ENCODE results near the gene NTHL1. TPM values are rescaled to one million over a fixed set of nuclear protein-coding genes. Genes with fewer than 3 reads are reported as not detected.
A peak's percentile ranks its signal among the peaks of the same experiment; 100 is the strongest.

The NTHL1 gene
- total and polyA plus RNA-seq, 2 of the 13 experiments (the other 11 are each of a cell fraction or from before 2014, with no cell fraction given): 47.5 to 64.9 TPM

DNA sequence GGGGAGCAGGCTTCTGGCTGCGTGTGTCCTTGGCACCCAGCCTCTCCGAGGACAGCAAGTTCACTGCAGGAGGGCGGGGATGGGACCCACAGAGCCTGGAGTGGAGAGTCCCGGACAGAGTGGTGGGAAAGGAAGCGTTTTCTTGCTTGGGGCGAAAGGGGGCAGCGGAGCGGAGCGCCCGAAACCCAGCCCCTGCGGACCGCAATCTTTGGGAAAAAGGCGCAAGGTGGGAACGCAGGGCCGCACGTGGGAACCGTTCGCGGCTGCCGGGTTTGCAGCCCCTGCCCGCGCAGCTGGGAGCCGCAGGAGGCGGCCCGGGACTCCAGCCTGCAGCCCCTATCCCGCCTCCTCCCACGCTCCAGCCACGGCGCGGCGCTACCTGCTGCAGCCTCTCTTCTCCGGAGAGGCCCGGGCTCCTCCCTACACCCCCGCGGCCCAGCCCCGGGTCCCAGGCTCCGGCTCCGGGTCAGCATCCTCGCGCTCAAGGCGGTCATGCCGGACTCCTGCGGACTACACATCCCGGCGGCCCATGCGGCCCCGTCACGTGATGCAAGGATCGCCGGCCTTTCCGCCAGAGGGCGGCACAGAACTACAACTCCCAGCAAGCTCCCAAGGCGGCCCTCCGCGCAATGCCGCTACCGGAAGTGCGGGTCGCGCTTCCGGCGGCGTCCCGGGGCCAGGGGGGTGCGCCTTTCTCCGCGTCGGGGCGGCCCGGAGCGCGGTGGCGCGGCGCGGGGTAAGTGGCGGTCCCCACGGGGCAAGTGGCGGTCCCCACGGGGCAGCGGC lies at the start of gene NTHL1, which contains the start of gene TSC2 (continued):
- no peak for TF ChIP-seq ARNT (IDR thresholded peaks at IDR 0.05)
- TF ChIP-seq, protein P1, sequence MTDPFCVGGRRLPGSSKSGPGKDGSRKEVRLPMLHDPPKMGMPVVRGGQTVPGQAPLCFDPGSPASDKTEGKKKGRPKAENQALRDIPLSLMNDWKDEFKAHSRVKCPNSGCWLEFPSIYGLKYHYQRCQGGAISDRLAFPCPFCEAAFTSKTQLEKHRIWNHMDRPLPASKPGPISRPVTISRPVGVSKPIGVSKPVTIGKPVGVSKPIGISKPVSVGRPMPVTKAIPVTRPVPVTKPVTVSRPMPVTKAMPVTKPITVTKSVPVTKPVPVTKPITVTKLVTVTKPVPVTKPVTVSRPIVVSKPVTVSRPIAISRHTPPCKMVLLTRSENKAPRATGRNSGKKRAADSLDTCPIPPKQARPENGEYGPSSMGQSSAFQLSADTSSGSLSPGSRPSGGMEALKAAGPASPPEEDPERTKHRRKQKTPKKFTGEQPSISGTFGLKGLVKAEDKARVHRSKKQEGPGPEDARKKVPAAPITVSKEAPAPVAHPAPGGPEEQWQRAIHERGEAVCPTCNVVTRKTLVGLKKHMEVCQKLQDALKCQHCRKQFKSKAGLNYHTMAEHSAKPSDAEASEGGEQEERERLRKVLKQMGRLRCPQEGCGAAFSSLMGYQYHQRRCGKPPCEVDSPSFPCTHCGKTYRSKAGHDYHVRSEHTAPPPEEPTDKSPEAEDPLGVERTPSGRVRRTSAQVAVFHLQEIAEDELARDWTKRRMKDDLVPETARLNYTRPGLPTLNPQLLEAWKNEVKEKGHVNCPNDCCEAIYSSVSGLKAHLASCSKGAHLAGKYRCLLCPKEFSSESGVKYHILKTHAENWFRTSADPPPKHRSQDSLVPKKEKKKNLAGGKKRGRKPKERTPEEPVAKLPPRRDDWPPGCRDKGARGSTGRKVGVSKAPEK (CRISPR knock-in tag; IDR thresholded peaks at IDR 0.05; ENCODE audit: borderline replicate concordance): no peak
- TF ChIP-seq PCBP2 (optimal IDR thresholded peaks at IDR 0.05; ENCODE audit: low read depth, low read length, poor library complexity, severe bottlenecking): no peak
- TF ChIP-seq ERF (CRISPR knock-in tag; IDR thresholded peaks at IDR 0.05): peak; percentile 83
- no peak for TF ChIP-seq NFRKB (IDR thresholded peaks at IDR 0.05)
- TF ChIP-seq, protein P2, sequence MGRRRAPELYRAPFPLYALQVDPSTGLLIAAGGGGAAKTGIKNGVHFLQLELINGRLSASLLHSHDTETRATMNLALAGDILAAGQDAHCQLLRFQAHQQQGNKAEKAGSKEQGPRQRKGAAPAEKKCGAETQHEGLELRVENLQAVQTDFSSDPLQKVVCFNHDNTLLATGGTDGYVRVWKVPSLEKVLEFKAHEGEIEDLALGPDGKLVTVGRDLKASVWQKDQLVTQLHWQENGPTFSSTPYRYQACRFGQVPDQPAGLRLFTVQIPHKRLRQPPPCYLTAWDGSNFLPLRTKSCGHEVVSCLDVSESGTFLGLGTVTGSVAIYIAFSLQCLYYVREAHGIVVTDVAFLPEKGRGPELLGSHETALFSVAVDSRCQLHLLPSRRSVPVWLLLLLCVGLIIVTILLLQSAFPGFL (CRISPR knock-in tag; IDR thresholded peaks at IDR 0.05): no peak
- TF ChIP-seq ZMYM3 (CRISPR knock-in tag; IDR thresholded peaks at IDR 0.05): no peak; the same call in 1 of the 2 replicates
- TF ChIP-seq REXO4 (CRISPR knock-in tag; IDR thresholded peaks at IDR 0.05; ENCODE audit: borderline replicate concordance): no peak
- TF ChIP-seq RAD51 (IDR thresholded peaks at IDR 0.05; ENCODE audit: borderline replicate concordance): peak; percentile 96
- peak; percentile 53 for TF ChIP-seq ARNT2 (CRISPR knock-in tag; IDR thresholded peaks at IDR 0.05; ENCODE audit: low read depth)
- TF ChIP-seq, protein P3, sequence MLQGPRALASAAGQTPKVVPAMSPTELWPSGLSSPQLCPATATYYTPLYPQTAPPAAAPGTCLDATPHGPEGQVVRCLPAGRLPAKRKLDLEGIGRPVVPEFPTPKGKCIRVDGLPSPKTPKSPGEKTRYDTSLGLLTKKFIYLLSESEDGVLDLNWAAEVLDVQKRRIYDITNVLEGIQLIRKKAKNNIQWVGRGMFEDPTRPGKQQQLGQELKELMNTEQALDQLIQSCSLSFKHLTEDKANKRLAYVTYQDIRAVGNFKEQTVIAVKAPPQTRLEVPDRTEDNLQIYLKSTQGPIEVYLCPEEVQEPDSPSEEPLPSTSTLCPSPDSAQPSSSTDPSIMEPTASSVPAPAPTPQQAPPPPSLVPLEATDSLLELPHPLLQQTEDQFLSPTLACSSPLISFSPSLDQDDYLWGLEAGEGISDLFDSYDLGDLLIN (CRISPR knock-in tag; IDR thresholded peaks at IDR 0.05; ENCODE audit: borderline replicate concordance): no peak
- TF ChIP-seq RAD21 (CRISPR knock-in tag; IDR thresholded peaks at IDR 0.05): peak; percentile 53
- TF ChIP-seq ZNF672 (CRISPR knock-in tag; IDR thresholded peaks at IDR 0.05): no peak
- no peak; the same call in 1 of the 2 replicates for TF ChIP-seq ZNF746 (CRISPR knock-in tag; IDR thresholded peaks at IDR 0.05)
- TF ChIP-seq ARID2 (CRISPR knock-in tag; IDR thresholded peaks at IDR 0.05; ENCODE audit: borderline replicate concordance): no peak
- TF ChIP-seq ZNF543 (CRISPR knock-in tag; IDR thresholded peaks at IDR 0.05): peak; percentile 76
- TF ChIP-seq, protein P4, sequence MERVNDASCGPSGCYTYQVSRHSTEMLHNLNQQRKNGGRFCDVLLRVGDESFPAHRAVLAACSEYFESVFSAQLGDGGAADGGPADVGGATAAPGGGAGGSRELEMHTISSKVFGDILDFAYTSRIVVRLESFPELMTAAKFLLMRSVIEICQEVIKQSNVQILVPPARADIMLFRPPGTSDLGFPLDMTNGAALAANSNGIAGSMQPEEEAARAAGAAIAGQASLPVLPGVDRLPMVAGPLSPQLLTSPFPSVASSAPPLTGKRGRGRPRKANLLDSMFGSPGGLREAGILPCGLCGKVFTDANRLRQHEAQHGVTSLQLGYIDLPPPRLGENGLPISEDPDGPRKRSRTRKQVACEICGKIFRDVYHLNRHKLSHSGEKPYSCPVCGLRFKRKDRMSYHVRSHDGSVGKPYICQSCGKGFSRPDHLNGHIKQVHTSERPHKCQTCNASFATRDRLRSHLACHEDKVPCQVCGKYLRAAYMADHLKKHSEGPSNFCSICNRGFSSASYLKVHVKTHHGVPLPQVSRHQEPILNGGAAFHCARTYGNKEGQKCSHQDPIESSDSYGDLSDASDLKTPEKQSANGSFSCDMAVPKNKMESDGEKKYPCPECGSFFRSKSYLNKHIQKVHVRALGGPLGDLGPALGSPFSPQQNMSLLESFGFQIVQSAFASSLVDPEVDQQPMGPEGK (CRISPR knock-in tag; IDR thresholded peaks at IDR 0.05): peak; percentile 68
- peak; percentile 66 for TF ChIP-seq GATAD2A (CRISPR knock-in tag; IDR thresholded peaks at IDR 0.05)
- no peak; the same call in 1 of the 2 replicates for TF ChIP-seq ZNF331 (CRISPR knock-in tag; IDR thresholded peaks at IDR 0.05)
- TF ChIP-seq, protein P5, sequence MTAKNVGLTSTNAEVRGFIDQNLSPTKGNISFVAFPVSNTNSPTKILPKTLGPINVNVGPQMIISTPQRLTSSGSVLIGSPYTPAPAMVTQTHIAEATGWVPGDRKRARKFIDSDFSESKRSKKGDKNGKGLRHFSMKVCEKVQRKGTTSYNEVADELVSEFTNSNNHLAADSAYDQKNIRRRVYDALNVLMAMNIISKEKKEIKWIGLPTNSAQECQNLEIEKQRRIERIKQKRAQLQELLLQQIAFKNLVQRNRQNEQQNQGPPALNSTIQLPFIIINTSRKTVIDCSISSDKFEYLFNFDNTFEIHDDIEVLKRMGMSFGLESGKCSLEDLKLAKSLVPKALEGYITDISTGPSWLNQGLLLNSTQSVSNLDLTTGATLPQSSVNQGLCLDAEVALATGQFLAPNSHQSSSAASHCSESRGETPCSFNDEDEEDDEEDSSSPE (CRISPR knock-in tag; IDR thresholded peaks at IDR 0.05): peak; percentile 75
- TF ChIP-seq, protein P6, sequence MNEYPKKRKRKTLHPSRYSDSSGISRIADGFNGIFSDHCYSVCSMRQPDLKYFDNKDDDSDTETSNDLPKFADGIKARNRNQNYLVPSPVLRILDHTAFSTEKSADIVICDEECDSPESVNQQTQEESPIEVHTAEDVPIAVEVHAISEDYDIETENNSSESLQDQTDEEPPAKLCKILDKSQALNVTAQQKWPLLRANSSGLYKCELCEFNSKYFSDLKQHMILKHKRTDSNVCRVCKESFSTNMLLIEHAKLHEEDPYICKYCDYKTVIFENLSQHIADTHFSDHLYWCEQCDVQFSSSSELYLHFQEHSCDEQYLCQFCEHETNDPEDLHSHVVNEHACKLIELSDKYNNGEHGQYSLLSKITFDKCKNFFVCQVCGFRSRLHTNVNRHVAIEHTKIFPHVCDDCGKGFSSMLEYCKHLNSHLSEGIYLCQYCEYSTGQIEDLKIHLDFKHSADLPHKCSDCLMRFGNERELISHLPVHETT (CRISPR knock-in tag; conservative IDR thresholded peaks at IDR 0.05): peak; percentile 69
